Stimulated activated CD4-positive, alpha-beta T cell treated with anti-CD3 and anti-CD28 coated beads, TNF-alpha, amount 100 ng/mL, for 24 hours (primary cell): ENCODE measurements around the gene COL8A1.

Experiments
- DNase-seq, 3 experiments: peaks; one replicate each; pipeline ENCODE4 v3.0.0-alpha.2; 2020; ENCODE audit warnings: low read depth in 3 of 3

The COL8A1 gene

DNA sequence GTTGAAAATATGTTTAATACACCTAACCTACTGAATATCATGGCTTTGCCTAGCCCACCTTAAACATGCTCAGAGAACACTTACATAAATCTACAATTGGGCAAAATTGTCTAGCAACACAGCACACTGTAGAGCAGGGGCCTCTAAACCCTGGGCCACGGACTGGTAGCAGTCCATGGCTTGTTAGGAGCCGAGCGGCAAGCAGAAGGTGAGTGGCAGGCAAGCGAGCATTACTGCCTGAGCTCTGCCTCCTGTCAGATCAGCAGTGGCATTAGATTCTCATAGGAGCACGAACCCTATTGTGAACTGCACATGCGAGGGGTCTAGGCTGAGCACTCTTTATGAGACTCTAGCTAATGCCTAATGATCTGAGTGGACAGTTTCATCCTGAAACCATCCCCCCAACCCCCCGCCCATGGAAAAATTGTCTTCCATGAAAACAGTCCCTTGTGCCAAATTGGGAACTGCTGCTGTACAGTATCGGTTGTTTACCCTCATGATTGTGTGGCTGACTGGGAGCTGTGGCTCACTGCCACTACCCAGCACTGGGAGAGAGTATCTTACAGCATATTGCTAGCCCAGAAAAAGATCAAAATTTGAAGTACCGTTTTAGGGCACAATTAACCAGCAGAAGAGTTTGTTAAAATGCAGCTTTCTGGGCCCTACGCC lies 205.3 kb downstream of the COL8A1 start:
- no peak for DNase-seq

DNA sequence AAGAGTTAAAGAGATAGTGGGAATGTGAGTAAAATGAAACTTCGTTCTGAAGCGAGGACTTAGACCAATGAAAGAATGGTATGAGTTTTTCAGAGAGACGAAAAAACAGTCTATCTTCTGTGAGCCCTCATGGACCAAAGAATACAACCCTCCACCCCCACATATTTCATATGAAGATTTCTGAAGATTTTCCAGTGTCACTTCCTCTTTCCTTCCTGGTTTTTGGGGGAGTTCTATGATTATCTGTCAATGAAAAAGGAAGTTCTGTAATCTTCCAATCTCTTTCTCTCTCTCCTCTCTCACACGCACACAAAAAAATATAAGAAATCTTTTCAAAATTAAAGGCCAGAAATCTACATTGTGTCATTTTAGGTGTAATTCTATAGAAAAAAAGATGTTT lies 206.9 kb downstream of the COL8A1 start:
- DNase-seq = no peak

DNA sequence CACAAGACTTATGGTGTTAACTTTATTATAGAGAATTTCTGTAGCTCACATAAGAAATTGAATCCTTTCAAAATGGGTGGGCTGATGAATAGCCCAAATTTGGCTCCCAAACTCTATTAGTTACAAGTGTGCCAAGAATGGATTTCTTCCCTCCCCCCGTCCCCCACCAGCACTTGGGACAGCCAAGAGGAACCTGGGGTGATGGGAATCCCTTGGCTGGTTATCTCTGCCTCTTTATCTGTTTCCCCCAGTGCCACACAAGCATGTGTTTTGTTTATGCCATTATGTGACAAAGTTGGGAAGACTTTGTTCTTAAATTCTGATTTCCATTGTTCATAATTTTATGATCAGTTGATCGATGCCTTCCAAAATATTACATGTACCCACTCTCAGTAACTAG lies 207.6 kb downstream of the COL8A1 start:
- DNase-seq = no peak

DNA sequence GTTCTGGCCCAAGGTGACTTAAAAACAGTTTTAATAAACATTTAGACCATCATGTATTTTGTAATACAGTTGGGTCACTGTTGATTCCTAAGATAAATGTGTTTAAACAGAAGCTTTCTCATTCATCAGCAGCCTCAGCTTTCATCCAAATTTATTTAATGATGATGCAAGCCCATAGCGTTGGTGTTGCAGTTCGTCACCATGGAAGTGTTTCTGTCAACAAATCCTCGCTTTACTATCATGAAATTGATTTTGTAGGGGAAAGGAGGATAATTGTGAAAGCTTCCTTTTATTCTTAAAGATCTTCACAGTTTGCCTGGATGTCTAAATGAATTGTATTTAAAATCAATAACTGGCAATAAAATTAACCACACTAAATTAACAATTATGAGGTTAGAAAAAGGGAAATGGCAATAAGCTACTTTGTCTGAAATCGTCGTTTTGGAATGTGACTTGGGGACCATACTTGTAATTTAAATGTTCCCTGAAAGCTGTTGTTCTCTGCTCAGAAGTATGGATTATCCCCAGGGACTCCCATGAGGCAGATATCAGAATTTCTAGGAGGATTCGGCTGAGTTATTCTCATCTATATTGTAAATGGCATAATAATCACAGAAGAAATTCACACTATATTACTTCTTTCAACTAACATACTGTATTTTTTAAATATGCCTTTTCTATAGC lies 208.2 kb downstream of the COL8A1 start:
- DNase-seq = no peak

GRCh38 chr3:99848433-99848832 lies 210.0 kb downstream of the COL8A1 start:
- no peak for DNase-seq
